Right ventricle myocardium inferior (tissue), 1 donor: ENCODE results near the gene C19orf38. TPM values are rescaled to one million over a fixed set of nuclear protein-coding genes. Genes with fewer than 3 reads are reported as not detected.
"Not testable (repeated sequence)": the region's sequence is repeated elsewhere in the genome, so short reads cannot be mapped to it uniquely, and the experiment has no call there.

ENCODE experiments used
- ATAC-seq: fragments of 200-7000 bp; cut with Tn5 transposase; one replicate; pipeline ENCODE4 v1.9.1; 2020; ENCODE audit warnings: mild to moderate bottlenecking, moderate library complexity
- DNase-seq: peaks from one replicate; pipeline ENCODE4 v3.0.0; 2021; ENCODE audit errors: missing footprints
- intact Hi-C: fragments of 100-400 bp; cut with DNase I; formaldehyde crosslinking; loops from one replicate; pipeline ENCODE4 v1.11.0; 2022
- total RNA-seq: library from RNA; stranded (reverse); fragmentation: NEBNext Ultra II Directional; extraction: Animal tissue kit (Norgen Biotek cat#: 25700); gene quantifications from one replicate; pipeline ENCODE4 v1.2.1, GENCODE V29; 2021
- donor health status: DM: no; HTN: yes; CAD: no; lungs with severe emphysema.

C19orf38 gene
- total RNA-seq, 1 donor from 2014 or later = 1.5 TPM

DNA sequence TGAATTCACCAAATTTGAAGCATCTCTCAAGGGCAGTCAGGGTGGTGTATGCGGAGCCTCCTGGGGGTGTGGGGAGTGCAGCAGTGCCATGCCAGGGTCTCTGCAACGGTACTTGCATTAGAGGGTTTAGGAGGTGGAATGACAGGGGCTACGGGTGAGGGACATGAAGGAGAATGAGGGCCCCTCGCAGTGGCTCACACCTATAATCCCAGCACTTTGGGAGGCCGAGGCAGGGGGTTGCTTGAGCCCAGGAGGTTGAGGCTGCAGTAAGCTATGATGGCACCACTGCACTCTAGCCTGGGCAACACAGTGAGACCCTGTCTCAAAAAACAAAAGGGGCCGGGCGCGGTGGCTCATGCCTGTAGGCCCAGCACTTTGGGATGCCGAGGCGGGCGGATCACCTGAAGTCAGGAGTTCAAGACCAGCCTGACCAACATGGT, 21.7 kb downstream of the C19orf38 start:
- DNase-seq = not testable (repeated sequence)
- intact Hi-C loops = loop anchor here (2.0 kb wide), 3 partner anchors 33 to 101 kb away; partner anchors contain the start of genes TIMM29, TMED1 and YIPF2

DNA sequence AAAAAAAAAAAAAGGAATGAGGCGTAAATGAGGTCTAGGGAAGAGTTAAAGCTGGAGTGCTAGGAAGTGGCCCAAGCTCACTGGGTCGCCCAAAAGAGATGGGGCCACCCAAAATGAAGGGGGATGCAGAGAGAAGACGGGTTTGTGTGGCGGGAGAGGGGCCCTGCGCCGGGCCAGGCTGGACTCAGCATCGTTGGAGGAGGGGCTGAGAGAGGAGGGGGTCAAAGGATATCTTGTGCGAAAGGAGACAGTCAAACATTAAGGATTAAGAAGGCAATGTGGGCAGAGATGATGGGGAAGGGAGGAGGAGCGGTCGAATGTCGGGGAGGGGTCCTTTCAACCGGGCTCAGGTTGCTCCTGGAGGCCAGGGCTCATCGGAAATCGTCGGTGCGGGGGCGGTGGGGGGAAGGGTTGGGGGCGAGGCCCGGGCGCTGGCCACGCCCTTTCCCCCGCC, 22.3 kb downstream of the C19orf38 start:
- ATAC-seq (no peak), DNase-seq (no peak)
- intact Hi-C loops = loop anchor here (2.0 kb wide), 3 partner anchors 34 to 102 kb away; partner anchors contain the start of genes TIMM29, TMED1 and YIPF2

More for the DNA sequence above, 21.7 kb downstream of the C19orf38 start:
- ATAC-seq = not testable (repeated sequence)

DNA sequence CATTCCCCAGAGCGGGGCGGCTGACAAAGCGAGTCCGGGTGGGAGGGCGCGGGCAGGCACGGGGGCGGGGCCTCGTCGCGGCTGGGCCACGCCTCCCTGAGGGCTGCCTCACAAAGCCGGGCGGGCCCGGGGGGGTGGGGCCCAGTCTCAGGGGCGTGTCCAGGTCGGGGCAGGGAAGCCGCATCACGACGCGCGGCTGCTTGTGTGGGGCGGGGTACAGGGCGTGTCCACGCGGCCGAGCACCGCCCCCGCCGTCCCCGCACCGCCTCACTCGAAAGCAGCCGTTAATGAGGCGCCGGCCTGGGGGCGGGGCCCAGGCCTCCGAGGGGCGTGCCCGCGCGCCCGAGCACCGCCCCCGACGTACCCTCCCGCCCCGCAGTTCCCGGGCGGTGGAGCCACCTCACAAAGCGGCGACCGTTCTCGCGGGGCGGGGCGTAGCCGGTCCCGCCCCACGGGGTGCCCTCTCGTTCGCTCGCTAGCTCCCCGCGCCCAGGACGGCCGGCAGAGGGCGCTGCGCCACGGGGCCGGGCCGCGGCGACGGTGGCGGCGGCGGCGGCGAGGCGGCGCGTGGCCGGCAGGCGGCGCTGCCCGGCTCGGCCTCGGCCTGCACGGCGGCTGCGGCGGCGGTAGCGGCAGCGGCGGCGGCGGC, 22.9 kb downstream of the C19orf38 start, which contains the start of gene CARM1:
Gene CARM1, plus strand, starts transcription at position 599 of the 649 bp plus-strand sequence. CDS start 150 bp downstream, outside the sequence.
- ATAC-seq (peak; percentile 97), DNase-seq (peak; percentile 100)
- intact Hi-C loops = loop anchor here (2.0 kb wide), 3 partner anchors 34 to 102 kb away; partner anchors contain the start of genes TIMM29, TMED1 and YIPF2

DNA sequence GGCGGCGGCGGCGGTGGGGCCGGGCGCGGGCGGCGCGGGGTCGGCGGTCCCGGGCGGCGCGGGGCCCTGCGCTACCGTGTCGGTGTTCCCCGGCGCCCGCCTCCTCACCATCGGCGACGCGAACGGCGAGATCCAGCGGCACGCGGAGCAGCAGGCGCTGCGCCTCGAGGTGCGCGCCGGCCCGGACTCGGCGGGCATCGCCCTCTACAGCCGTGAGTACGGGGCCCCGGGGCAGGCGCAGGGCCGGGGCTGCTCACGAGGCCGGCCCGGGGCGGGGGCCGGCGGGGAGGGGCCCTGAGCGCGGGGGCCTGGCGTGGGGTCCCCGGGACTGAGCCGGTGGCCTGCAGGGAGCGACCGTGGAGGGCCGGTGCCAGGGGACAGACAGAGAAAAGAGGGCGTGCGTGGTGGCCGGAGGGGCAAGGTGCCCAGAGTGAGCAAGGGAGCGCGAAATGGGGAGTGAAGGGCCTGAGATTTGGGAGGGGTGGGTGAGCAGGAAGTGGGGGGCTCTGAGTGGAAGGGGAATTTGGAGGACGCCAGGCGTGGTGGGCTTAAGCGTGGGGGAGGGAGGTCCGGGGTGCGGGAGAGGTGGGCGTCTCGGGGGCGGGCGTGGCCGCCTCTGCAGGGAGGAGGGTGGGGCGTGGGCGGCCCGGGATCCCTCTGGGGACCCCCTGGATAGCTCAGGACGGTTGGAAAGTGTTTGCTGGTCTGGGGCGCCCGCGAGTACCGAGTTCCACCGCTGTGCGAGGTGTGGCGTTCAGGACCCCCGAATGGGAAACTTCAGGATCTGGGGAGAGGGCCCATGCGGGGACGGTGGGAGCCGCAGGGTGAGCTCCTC, 23.7 kb downstream of the C19orf38 start:
- ATAC-seq (no peak), DNase-seq (peak; percentile 83)
- intact Hi-C loops = loop anchor here (2.0 kb wide), 3 partner anchors 35 to 103 kb away; partner anchors contain the start of genes TIMM29, TMED1 and YIPF2

DNA sequence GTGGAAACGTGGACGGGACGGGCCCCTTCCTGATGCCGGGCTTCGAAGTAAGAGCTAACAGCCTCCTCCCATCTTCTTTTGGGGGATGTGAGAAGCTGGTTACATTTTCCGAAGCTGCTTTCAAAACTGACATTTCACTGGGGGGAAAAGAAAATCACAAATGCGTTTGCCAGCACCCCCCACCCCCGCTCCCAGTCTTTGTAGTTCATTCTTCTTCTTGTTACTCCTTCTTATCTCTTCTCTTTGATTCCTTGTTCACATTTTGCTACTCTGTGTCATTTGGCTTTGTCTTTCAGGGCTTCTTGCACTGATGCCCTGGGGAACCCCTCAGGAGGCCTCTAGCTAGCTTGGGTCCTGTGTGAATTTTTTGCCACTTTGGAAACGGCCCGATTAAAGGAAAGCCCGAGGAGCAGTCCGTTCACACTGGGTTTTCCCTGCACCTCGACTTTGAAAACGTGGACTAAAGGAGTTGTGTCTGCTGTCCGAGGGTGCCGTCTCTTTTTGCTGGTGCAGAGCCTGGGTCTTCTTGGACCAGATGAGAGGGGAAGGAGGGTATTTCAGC, 24.4 kb downstream of the C19orf38 start:
- DNase-seq (no peak), ATAC-seq (no peak)
- intact Hi-C loops = no loop called here

DNA sequence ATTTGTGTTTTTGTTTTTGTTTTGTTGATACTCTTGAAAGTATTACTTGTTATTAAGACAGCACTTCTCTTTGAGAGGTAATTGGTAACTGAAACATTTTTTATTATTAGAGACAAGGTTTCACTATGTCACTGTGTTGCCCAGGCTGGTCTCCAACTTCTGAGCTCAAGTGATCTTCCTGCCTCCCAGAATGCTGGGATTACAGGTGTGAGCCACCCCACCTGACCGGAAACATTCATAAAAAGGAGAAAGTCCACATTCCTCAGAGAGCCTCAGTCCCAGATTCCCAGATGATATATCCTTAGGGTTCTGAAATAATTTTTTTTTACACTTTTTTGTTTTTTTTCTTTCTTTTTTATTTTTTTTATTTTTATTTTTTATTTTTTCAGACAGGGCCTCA, 25.8 kb downstream of the C19orf38 start:
- ATAC-seq (no peak), DNase-seq (no peak)
- intact Hi-C loops = no loop called here

DNA sequence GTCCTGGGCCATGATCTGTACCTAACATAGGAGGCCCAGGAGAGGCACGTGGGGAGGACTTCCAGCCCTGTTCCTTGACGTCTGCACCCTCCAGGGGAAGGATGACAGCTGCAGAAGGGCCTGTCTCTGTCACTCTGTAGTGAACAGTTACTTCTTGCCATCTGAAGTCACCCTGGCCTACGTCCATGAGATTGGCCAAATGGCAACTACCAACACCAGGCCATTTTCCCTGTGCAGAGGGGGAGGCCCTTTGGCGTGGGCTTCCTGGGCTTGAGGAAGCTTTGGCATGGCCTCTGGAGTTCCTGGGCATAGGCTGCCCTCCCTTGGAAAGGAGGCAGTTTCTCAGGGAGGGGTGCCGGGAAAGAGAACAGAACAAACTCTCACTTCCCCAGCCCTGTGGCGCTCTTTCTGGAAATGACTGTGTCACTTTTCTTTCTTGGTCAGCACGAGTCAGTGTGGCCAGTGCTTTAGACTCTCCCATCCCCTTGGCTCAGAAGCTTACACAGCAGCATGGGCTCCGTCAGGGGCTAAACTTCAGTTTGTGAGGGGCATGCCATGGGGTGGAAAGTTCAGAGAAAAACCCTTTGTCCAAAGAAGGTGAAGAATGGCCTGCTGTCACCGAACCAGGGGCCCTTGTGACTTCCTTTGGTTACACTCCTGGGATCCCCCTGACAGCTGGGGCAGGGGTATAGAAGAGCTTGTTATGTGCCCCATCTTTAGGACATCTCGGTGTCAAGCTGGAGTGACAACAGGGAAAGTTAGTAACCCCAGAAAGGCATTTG, 28.4 kb downstream of the C19orf38 start:
- intact Hi-C loops = no loop called here
- DNase-seq = no peak
- peak; percentile 45 for ATAC-seq

DNA sequence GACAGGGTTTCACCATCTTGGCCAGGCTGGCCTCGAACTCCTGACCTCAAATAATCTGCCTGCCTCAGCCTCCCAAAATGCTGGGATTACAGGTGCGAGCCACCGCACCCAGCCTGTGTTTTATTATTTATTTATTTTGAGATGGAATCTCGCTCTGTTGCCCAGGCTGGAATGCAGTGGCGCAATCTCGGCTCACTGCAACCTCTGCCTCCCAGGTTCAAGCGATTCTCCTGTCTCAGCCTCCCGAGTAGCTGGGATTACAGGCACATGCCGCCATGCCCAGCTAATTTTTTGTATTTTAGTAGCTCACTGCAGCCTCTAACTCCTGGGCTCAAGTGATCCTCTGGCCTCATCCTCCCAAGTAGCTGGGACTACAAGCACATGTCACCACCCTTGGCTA, 29.4 kb downstream of the C19orf38 start:
- intact Hi-C loops, ATAC-seq, DNase-seq: not testable (repeated sequence)

DNA sequence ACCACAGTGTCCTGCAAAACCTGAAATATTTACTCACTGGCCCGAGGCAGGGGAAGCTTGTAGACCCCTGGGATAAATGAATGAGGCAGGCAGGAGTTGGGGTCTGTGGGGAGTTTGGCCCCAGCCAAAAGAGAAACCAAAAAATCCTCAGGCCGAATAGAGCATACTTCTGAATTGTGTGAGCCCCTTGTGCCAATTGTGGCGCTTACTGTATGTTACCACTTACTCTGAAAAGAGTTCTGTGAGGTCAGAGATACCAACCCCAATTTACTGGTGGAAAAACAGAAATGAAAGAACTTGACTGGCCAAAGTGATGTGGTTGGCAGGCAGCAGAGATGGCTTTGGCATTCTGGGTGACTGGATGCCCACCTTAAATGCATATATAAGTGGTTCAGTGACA, 30.0 kb downstream of the C19orf38 start:
- no peak for ATAC-seq
- no peak for DNase-seq
- intact Hi-C loops = no loop called here

DNA sequence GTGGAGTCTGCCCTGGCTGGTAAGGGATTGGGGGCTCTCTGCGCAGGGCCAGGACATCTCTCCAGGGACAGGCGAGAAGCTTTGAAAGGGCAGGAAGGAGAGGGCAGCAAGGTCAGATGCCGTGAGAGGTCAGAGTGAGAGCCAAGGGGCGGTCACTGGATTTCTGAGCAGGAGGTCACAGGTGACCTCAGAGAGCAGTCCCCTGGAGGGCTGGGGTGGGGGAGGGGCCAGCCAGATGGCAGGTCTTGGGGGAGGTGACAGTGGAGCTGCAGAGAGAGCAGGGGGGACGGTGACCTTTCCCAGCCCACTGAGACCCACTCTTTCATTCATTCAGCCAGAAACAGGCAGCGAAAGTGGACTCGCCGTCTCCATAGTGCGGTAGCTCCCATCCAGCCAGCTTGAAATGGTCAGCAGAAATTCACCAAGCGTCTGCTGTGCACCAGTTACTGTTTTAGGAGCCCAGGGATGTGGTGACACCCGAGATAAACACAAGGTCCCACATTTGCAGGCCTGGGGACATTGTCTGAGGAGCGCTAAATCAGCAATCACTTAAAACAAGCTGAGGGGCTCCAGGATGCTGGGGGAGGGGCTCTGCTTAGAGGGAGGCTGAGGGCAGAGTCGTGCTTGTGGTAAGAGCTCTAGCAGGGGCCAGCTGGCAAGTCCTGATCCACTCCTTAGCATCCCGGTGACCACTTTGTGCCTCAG, 33.3 kb downstream of the C19orf38 start:
- no peak for DNase-seq
- intact Hi-C loops = no loop called here
- peak; percentile 15 for ATAC-seq

DNA sequence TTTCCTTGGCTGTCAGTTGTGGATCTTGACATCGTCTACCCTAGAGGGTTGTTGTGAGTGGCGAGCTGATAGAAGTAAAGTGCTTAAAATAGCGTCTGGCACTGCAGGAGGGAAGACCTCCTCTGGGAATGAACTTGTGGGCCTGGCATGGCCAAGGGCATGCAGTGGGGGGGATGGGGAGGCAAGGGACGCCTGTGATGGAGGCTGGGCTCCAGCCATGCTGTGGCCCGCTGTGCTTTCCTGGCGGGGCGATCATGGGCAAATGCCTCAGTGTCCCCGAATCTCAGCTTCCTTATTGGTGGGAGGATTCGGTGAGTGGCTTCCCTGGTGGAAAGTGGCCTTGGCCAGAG, 33.9 kb downstream of the C19orf38 start:
- no peak for DNase-seq
- intact Hi-C loops = no loop called here
- ATAC-seq = peak; percentile 79

DNA sequence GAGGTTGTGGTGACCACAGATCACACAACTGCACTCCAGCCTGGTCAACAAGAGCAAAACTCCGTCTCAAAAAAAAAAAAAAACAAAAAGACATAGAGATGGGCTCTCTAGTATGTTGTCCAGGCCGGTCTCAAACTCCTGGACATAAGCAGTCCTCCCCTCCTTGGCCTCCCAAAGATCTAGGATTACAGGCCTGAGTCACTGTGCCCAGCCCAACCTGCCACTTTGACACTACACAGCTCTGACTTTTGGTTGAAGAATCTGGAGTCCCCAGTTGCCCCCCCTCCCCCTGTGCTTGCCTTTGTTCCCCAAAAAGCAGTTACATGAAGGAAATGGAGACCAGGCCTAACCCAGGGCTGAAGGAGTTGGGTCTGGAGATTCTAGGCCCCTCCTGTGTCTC, 36.1 kb downstream of the C19orf38 start:
- no peak for ATAC-seq
- no peak for DNase-seq
- intact Hi-C loops = no loop called here

DNA sequence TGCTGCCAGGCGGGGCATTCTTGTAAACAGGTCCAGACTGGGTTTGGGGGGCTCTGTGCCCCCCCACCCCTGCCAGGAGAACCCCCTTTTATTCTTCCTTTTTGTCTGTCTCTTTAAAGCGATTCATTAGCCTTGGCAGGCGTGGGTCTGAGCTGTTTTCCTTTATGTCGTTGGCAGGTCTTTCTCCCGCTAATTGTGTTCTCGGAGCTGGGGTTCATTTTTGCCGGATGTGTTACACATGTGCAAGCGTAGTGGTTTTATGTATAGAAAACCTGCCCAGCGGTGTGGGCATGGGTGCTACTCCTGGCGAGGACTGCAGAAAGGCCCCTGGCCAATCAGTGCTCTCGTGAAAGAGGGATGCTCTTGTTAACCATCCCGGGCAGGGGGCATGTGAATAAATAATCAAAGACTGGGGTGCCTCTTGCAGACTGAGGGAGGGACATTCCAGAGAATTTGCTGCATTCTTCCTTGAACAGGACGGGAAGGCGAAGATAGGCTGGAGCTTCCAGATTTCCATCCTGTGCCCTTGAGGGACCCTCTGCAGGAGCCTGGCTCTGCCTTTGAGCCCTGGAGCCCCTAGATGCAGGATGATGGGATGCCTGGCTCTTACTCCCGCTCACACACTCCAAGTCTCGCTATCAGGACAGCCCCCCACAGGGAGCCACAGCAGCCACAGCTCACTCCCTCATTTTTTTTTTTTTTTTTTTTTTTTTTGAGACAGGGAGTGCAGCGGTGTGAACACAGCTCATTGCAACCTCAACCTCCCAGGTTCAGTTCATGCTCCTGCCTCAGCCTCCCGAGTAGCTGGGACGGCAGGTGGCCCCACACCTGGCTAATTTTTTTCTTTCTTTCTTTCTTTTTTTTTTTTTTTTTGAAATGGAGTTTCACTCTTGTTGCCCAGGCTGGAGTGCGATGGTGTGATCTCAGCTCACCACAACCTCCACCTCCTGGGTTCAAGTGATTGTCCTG, 37.3 kb downstream of the C19orf38 start:
- intact Hi-C loops = no loop called here
- no peak for ATAC-seq
- DNase-seq = no peak

DNA sequence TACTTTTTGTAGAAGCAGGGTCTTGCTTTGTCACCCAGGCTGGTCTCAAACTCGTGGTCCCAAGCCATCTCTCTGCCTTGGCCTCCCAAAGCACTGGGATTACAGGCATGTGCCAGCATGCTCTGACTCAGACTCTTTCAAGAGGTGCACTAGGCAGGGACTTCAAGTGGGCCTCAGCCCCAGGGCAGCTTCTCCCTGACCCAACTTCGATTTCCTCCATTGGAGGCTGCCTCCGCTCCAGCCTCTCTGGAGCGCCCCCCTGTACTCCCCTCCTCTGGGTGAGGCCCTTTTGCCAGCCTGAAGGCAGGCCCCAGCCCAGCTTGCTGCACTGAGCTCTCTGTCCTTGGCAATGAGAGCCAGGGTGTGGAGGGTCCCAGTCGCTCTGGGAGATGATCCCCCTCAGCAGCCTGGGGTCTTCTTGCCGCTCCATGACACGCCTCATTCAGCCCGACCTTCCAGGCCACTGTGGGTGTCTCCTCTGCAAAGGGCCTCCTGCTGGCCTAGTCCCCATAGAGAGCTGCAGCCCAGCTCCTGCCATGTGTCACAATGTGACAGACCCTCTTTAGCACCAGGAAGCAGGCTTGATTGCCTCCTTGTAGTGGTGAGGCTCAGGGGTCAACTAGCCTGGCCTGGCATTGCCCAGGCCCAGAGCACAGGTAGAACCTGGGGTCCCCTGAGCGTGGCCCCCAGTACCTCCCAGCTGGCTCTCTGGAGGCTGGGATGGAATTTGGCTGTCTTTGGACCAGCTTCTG, 39.6 kb downstream of the C19orf38 start:
- intact Hi-C loops = no loop called here
- ATAC-seq (no peak), DNase-seq (no peak)

DNA sequence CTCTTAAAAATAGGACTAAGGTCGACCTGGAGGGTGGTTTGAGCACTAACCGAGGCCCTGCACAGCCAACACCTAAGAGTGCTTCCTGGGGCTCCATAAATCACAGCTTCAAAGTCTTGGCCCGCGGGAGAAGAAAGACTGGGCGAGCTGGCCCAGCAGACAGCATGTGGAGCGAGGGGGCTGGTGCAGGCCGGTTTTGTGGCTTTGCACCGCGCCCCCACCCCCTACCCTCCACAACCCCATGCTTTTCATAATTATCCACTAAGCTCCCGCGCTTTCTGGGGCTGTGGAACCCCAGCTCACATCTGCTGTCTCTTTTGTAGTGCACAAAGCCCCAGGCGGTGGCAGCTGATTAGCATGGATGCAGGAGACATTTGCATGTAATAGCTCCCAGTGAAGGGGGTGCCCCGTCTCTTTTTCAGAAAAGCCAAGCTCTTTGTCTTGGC, 40.2 kb downstream of the C19orf38 start:
- ATAC-seq (no peak), DNase-seq (no peak)
- intact Hi-C loops = no loop called here

DNA sequence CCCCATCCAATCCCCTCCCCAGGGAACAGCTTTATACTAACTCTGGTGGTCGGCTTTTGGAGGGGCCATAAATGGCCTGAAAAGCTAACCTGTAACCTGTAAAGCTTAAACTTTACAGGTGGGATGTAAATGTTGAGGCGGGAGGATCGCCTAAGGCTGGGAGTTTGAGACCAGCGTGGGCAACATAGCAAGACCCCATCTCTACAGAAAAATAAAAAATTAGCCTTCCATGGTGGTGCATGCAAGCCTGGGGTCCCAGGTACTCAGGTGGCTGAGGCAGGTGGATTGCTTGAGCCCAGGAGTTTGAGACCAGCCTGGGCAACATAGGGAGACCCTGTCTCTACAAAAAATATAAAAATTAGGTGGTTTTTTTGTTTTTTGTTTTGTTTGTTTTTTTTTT, 41.7 kb downstream of the C19orf38 start:
- intact Hi-C loops = no loop called here
- DNase-seq (no peak), ATAC-seq (no peak)
